NCI-H1092 (cell line): ENCODE data around the gene EXOSC3.
A peak's percentile ranks its signal among the peaks of the same experiment; 100 is the strongest.
"Not testable (repeated sequence)": the region's sequence is repeated elsewhere in the genome, so short reads cannot be mapped to it uniquely, and the experiment has no call there.

Source experiments
- DNase-seq: peaks from one replicate; lab custom pipeline; 2025; lab: John Stamatoyannopoulos, UW

The EXOSC3 gene

GRCh38 chr9:37775216-37775919, 9.5 kb downstream of the EXOSC3 start:
- DNase-seq: no peak

GRCh38 chr9:37769995-37770394, 14.9 kb downstream of the EXOSC3 start:
- no peak for DNase-seq

- no peak for DNase-seq
Measured at GRCh38 chr9:37769306-37769705, 15.6 kb downstream of the EXOSC3 start.

- not testable (repeated sequence) for DNase-seq
Measured at GRCh38 chr9:37765263-37765662, 19.6 kb downstream of the EXOSC3 start.

DNA sequence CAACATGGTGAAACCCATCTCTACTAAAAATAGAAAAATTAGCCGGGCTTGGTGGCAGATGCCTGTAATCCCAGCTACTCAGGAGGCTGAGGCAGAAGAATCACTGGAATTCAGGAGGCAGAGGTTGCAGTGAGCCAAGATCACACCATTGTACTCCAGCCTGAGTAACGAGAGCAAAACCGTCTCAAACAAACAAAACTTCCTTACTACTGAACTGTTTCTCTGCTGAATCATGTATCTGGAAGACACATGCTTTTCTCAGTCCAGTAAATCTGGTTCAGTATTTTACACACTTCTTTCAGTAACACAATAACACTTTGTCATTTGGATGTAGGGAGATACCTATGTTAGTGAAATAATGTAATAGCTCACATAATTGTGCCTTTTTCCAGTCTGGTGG, 23.4 kb downstream of the EXOSC3 start:
- DNase-seq: no peak

DNA sequence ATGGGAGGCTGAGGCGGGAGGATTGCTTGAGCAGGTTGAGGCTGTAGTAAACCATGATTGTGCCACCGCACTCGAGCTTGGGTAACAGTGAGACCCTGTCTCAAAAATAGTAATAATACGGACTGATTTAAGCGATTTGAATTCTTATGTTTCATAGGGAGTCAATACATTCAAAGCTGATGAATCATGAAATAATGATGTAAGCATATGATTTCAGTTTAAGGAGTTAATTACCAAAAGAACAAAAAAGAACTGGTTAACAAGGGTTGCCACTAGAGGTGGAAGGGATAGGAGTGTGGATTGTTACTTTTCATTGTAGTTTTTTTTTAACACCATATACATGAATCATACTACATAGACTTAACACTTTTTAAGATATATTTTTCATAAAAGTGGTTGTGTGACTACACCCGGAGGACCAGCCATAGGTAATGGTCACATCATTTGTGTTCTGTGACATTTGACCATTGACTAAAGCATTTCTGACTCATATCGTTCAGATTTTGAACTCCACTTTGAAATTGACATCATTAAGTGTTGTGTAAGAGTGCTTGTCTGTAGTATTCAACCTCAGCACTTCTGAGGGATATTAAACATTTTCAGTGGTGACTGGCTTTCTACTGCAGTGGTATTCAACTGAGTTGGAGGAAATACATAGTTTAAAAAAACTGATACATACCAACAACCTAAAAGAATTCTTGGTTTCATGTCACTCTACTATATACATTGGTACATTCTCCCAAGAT, 24.3 kb downstream of the EXOSC3 start:
- no peak for DNase-seq

- no peak for DNase-seq
Measured at GRCh38 chr9:37758747-37759146, 26.1 kb downstream of the EXOSC3 start.

DNA sequence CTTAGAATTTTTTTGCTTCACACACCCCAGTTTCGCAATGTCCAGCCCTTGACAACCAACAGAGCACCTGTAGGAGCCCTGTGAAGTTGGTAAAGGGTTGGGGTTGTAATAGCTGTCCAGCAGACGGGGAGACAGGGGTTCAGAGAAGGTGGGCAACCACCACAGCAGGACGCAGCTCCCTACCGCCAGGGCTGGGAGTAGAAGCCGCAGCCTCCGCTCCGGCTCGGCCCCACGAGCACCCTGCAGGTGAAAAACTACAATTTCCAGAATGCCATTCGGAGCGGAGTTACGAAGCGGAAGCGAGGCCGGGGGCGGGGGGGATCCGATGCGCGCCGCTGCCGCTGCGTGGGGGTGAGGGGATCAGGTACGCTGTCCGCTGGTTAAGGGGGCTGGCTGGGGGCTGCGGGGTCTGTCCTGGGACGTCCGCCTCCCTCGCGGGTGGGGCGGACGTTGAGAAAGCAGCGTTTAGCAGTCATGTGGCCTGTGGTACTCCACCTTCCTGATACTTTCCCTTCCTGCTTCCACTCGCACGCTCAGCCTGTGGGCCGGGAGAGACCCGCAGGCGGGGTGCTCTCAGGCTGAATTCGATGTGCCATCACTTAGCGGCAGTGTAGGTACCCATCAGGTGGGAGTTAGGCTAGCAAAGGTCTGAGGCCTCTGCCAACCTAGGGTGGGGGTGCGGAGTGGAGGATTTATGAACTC, 31.2 kb downstream of the EXOSC3 start, which contains the start of gene TRMT10B:
Gene TRMT10B (plus strand): TSS at position 317 of the 702 bp plus-strand sequence. CDS start 8,127 bp downstream, outside the sequence.
- DNase-seq: peak; percentile 54

DNA sequence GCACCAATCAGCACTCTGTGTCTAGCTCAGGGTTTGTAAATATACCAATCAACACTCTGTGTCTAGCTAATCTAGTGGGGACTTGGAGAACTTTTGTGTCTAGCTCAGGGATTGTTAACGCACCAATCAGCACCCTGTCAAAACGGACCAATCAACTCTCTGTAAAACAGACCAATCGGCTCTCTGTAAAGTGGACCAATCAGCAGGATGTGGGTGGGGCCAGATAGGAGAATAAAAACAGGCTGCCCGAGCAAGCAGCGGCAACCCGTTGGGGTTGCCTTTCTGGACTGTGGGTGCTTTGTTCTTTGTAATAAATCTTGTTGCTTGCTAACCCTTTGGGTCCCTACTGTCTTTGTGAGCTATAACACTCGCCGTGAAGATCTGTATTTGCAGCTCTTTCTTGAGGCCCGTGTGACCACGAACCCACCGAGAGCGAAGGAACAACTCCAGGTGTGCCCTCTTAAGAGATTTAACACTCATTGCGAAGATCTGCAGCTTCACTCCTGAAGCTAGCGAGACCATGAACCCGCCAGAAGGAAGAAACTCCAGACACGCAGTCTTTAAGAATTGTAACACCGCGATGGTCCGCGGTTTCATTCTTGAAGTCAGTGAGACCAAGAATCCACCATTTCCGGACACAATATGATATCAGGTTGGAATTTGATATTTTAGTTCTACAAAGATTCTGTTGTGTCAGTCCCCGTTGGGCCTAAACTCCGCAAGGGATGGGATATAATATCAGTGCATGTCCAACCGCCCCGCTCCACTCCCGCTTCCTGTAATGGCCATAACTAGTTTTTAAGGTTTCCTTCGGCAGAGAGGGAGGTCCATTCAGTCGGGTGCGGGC, 32.0 kb downstream of the EXOSC3 start:
- no peak for DNase-seq

GRCh38 chr9:37752112-37752511, 32.8 kb downstream of the EXOSC3 start:
- DNase-seq: not testable (repeated sequence)

DNA sequence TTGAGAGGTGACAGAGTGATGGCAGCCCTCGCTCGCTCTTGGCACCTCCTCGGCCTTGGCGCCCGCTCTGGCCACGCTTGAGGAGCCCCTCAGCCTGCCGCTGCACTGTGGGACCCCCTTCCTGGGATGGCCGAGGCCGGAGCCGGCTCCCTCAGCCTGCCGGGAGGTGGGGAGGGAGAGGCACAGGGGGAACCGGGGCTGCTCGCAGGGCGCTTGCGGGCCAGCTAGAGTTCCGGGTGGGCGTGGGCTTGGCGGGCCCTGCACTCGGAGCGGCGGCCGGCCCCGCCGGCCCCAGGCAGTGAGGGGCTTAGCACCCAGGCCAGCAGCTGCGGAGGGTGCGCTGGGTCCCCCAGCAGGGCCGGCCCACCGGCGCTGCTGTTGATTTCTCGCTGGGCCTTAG, 33.2 kb downstream of the EXOSC3 start:
- not testable (repeated sequence) for DNase-seq

DNA sequence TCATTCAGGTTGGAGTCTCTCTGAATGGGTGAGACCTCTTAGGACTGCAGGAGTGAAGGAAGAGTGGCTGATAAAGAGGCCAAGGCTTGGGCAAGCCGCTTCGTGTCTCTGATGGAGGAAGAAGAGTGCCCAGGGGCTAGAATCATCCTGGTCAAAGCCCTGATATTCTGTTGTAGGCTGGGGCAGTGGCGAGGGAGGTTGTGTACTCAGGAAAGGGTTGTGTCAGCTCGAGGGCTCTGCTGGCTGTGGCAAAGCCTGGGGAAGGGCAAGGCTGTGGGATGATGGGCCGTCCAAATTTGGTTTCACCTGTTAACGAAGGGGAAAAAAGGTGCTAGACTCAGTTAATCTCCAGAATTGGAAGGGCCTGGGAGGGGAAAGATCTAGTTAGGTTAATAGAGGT, 33.7 kb downstream of the EXOSC3 start:
- DNase-seq: no peak

DNA sequence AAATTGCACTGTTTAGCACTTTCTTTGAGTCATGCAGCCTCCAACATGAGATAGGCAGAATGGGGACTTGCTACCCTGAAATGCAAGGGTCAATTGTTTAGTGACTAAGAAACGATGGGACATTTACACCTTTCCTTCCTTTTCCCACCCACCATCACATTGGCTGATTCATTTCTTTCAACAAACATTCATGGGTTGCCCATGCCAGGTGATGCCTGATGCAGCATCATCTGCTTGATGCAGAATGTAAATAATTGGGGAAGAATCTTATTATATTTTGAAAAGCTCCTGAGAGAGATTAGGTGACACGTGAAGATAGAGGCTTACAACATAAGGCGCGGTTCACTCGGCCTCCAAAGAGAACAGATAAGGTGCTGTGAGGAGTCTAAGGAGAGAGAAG, 35.7 kb downstream of the EXOSC3 start:
- DNase-seq: no peak

- peak; percentile 58 for DNase-seq
Measured at GRCh38 chr9:37747271-37747753, 37.6 kb downstream of the EXOSC3 start.

GRCh38 chr9:37746448-37747270, 38.2 kb downstream of the EXOSC3 start:
- DNase-seq: no peak

DNA sequence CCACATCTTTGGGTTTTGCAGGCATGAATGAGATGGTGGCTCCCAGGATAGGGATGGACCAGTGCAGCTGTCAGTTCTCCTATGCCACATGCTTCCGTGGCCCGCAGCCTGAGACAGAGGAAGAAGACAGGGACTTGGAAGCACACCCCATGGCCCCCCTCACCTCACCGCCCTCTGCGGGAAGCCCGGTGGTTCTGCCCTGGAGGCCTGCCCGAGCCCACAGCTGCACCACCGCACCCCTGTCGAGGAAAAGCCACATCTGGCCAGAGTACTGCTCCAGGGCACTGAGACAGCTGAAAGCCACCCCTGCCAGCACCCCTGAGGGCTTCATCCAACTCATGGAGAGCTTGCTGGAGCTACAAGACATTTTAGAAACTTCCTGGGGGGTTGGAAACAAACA, 38.9 kb downstream of the EXOSC3 start:
- no peak for DNase-seq

GRCh38 chr9:37740631-37741328, 44.1 kb downstream of the EXOSC3 start:
- DNase-seq: no peak

DNA sequence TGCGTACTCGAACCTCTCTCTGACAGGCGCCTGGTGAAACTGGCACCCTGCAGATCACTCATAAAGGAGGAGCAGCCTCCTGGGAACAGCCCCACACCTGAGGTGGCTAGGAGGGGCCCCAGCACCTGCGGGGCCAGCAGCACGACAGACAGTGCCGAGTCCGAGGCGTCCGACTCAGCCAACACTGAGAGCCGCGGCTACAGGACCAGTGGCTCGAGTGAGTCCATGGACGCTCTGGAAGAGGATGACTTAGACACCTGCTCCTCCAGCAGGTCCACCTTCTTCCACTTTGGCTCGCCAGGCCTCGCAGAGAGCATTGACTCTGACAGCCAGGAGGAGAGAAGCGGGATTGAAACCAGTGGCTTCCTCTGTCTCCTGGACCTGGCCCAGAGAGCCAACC, 44.7 kb downstream of the EXOSC3 start:
- DNase-seq: no peak

DNA sequence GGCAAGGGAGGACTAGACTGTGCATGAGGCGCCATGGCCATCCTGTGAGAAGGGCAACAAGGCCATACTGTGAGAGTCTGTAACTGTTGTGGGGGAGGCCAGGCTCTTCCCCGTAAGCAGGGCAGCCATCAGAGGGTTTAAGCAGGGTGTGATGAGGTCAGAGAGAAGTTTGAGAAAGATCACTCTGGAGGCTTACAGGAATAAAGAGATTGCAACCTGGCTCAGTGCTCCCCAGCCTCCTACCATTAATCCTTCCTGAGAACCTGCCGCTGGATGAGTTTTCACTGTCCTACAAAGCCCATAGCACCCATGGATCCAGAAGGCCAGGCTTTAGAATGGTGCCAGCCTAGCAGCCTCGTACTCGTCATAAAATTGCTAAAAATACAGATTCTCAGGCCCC, 45.6 kb downstream of the EXOSC3 start:
- no peak for DNase-seq

GRCh38 chr9:37732952-37733351, 51.9 kb downstream of the EXOSC3 start:
- DNase-seq: no peak
